Parathyroid adenoma (tissue), 2 donors: ENCODE data around the gene FTHL17.

Experiments
- H2AFZ ChIP-seq: fragments of 300-600 bp; sonication (generic); one replicate; pipeline ENCODE4 v1.7.0; 2017; ENCODE audit warnings: antibody characterized with exemption, mild to moderate bottlenecking
- H3K27ac ChIP-seq: fragments of 300-600 bp; sonication (generic); one replicate; pipeline ENCODE4 v1.7.0; 2017
- H3K27me3 ChIP-seq: fragments of 300-600 bp; sonication (generic); one replicate; pipeline ENCODE4 v1.7.0; 2017; ENCODE audit warnings: low read length; ENCODE audit not compliant: control insufficient read depth, insufficient read depth
- H3K36me3 ChIP-seq: fragments of 300-600 bp; sonication (generic); one replicate; pipeline ENCODE4 v1.7.0; 2017; ENCODE audit warnings: low read length; ENCODE audit not compliant: control insufficient read depth, insufficient read depth
- H3K4me1 ChIP-seq: fragments of 300-600 bp; sonication (generic); one replicate; pipeline ENCODE4 v1.7.0; 2017; ENCODE audit warnings: control low read depth
- H3K4me2 ChIP-seq: fragments of 300-600 bp; sonication (generic); one replicate; pipeline ENCODE4 v1.7.0; 2017; ENCODE audit warnings: low read length
- H3K4me3 ChIP-seq: fragments of 300-600 bp; sonication (generic); one replicate; pipeline ENCODE4 v1.7.0; 2017; ENCODE audit warnings: low read depth, low read length
- H3K79me2 ChIP-seq: fragments of 300-600 bp; sonication (generic); one replicate; pipeline ENCODE4 v1.7.0; 2017; ENCODE audit warnings: control low read depth
- H3K9ac ChIP-seq: fragments of 300-600 bp; sonication (generic); one replicate; pipeline ENCODE4 v1.7.0; 2017; ENCODE audit warnings: mild to moderate bottlenecking
- H3K9me3 ChIP-seq: fragments of 300-600 bp; sonication (generic); one replicate; pipeline ENCODE4 v1.7.0; 2017; ENCODE audit warnings: low read length; ENCODE audit not compliant: control insufficient read depth
- TF ChIP-seq, protein P1 (sequence below): fragments of 300-600 bp; sonication (generic); IDR thresholded peaks from one replicate; pipeline ENCODE4 v1.7.0; 2017; ENCODE audit warnings: antibody characterized with exemption, mild to moderate bottlenecking
- donor health status: primary hyperparathyroidism.

Gene FTHL17

DNA sequence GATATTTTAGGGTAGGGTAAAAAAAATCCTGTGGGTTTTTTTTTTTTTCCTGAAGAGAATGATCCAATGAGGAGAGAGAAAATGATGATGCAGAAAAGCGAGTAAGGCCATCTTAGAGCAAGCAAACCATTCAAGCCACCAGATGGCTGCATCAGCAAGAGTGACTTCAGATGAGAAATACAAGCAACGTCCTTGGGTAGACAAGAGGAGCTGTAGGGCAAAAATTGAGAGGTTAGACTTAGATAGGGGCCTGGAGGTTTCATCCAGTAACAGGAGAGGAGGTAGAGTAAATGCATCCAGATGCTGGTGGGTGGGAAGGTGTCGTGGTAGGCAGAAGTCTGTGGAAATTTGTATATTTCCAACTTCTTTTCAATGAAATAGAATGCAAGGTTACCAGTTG is 14.6 kb downstream of the FTHL17 start:
- Histone ChIP-seq H3K4me2 (no peak overlapping the region), H3K4me1 (no peaks in the 10 kb centered on the region), H3K27ac (no peak overlapping the region), H3K79me2 (no peaks in the 10 kb centered on the region), H3K9ac (no peak overlapping the region), H3K27me3 (no peaks in the 10 kb centered on the region), H3K36me3 (no peaks in the 10 kb centered on the region), H2AFZ (no peak overlapping the region), H3K4me3 (no peak overlapping the region), H3K9me3 (no peaks in the 10 kb centered on the region)
- TF ChIP-seq, protein P1, sequence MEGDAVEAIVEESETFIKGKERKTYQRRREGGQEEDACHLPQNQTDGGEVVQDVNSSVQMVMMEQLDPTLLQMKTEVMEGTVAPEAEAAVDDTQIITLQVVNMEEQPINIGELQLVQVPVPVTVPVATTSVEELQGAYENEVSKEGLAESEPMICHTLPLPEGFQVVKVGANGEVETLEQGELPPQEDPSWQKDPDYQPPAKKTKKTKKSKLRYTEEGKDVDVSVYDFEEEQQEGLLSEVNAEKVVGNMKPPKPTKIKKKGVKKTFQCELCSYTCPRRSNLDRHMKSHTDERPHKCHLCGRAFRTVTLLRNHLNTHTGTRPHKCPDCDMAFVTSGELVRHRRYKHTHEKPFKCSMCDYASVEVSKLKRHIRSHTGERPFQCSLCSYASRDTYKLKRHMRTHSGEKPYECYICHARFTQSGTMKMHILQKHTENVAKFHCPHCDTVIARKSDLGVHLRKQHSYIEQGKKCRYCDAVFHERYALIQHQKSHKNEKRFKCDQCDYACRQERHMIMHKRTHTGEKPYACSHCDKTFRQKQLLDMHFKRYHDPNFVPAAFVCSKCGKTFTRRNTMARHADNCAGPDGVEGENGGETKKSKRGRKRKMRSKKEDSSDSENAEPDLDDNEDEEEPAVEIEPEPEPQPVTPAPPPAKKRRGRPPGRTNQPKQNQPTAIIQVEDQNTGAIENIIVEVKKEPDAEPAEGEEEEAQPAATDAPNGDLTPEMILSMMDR = no peak

DNA sequence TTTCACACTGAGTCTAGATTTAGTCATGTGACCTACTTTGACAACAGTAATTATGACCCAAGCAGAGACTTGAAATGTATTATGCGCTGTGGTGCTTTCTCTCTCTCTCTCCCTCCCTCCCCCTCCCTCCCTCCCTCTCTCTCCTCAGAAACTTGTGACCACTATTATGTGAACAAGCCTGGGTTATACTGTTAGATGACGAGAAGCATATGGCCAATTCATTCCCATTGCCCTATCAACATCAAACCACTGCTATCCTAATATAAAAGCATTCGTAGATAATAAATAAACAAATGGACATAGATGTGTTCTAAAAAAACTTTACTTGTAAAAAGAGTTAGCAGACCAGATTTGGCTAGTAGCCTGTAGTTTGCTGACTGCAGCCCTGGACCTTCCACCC is 18.2 kb downstream of the FTHL17 start:
- no peaks in the 10 kb centered on the region for H3K27me3 ChIP-seq
- no peak overlapping the region for H3K4me2 ChIP-seq
- no peaks in the 10 kb centered on the region for H3K9me3 ChIP-seq
- H3K36me3 ChIP-seq = no peaks in the 10 kb centered on the region
- no peaks in the 10 kb centered on the region for H3K4me1 ChIP-seq
- TF ChIP-seq, protein P1 = no peak
- H2AFZ ChIP-seq = no peak overlapping the region
- no peak overlapping the region for H3K4me3 ChIP-seq
- H3K79me2 ChIP-seq = no peaks in the 10 kb centered on the region
- no peak overlapping the region for H3K9ac ChIP-seq
- H3K27ac ChIP-seq = no peak overlapping the region

GRCh38 chrX:31039327-31039711 is 32.5 kb downstream of the FTHL17 start:
- H3K4me1 ChIP-seq = no peaks in the 10 kb centered on the region
- H3K9ac ChIP-seq = no peak overlapping the region
- no peak overlapping the region for H3K27ac ChIP-seq
- TF ChIP-seq, protein P1 = no peak
- no peaks in the 10 kb centered on the region for H3K27me3 ChIP-seq
- no peak overlapping the region for H3K4me2 ChIP-seq
- no peak overlapping the region for H2AFZ ChIP-seq
- H3K4me3 ChIP-seq = no peak overlapping the region
- H3K36me3 ChIP-seq = no peaks in the 10 kb centered on the region
- H3K79me2 ChIP-seq = no peaks in the 10 kb centered on the region
- no peaks in the 10 kb centered on the region for H3K9me3 ChIP-seq

DNA sequence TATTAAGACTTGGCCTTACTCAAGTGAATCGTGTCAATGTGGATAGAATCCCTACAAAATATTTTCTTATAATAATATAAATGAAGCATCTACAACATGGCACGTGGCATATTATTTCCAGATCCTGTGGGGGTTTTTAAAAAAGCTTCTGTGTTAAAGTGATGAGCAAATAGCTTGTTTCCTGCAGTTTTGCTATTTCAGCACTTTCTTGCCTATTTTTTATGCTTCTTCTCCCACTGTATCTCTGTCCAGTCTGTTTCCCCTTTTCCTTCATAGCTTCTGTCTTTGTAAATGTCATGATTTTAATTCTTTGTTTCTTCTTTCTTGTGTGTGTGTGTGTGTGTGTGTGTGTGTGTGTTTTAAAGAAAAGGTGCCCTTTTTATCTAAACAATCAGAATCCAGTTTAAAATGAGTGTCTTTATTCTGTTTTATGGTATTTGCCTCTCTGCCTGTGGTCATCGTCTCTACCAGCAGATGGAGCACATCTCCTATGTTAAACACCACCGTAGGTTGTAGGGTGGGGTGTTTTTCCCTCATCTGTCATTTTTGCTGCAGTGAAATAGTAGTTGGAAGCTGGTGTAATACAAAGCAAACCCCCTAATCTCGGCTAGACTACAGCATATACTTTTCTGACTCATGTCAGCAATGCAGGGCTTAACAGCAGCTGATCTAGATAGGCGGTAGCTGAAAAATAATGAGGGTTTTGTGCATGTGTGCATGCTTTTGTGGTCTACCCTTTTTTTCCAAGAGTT is 33.1 kb downstream of the FTHL17 start:
- Histone ChIP-seq H3K4me2 (no peak overlapping the region), H3K9me3 (no peaks in the 10 kb centered on the region), H3K36me3 (no peaks in the 10 kb centered on the region), H3K27ac (no peak overlapping the region), H2AFZ (no peak overlapping the region), H3K79me2 (no peaks in the 10 kb centered on the region), H3K9ac (no peak overlapping the region), H3K4me3 (no peak overlapping the region), H3K27me3 (no peaks in the 10 kb centered on the region), H3K4me1 (no peaks in the 10 kb centered on the region)
- TF ChIP-seq, protein P1 = peak; percentile 41

DNA sequence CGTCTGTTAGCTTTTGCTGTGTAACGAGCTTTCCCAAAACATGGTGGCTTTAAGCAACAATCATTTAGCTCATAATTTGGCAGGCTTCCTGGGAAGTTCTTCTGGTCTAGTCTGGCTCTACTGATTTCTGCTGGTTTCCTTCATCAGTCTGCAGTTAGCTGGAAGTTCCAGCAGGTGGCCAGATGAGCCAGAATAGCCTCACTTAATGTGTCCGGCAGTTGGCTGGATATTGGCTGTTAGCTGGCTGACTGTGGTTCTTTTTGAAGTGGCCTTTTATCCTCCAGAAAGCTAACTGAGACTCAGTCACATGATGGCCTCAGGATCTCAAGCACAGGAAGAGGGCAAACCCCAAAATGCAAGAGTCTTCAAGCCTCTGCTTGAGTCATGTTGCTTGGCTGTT is 34.9 kb downstream of the FTHL17 start:
- Histone ChIP-seq H3K4me2 (no peak overlapping the region), H3K9me3 (no peaks in the 10 kb centered on the region), H3K36me3 (no peaks in the 10 kb centered on the region), H3K4me3 (no peak overlapping the region), H3K9ac (no peak overlapping the region), H3K27me3 (no peaks in the 10 kb centered on the region), H3K4me1 (no peaks in the 10 kb centered on the region), H3K27ac (no peak overlapping the region), H2AFZ (no peak overlapping the region), H3K79me2 (no peaks in the 10 kb centered on the region)
- TF ChIP-seq, protein P1 = peak; percentile 44
